ENCODE results near the gene LKAAEAR1.

Gene LKAAEAR1

GRCh38 chr20:64076061-64076997 is 7.9 kb downstream of the LKAAEAR1 start:
- TF ChIP-seq CTCF (IDR thresholded peaks at IDR 0.05; ENCODE audit: borderline replicate concordance, control extremely low read depth, extremely low read depth, insufficient read depth, missing control alignments) = no peak
- in situ Hi-C loops (cut with MboI; ENCODE audit: low sequenced_read_pairs, unreplicated experiment) = no loop called here
- no peak for DNase-seq (ENCODE audit: low spot score)

- DNase-seq (ENCODE audit: low spot score) = no peak
- no peak for TF ChIP-seq CTCF (IDR thresholded peaks at IDR 0.05; ENCODE audit: borderline replicate concordance, control extremely low read depth, extremely low read depth, insufficient read depth, missing control alignments)
- in situ Hi-C loops (cut with MboI; ENCODE audit: low sequenced_read_pairs, unreplicated experiment) = no loop called here
Observed at GRCh38 chr20:64075556-64075955, 8.6 kb downstream of the LKAAEAR1 start.

- DNase-seq (ENCODE audit: low spot score) = no peak
- in situ Hi-C loops (cut with MboI; ENCODE audit: low sequenced_read_pairs, unreplicated experiment) = no loop called here
- no peak for TF ChIP-seq CTCF (IDR thresholded peaks at IDR 0.05; ENCODE audit: borderline replicate concordance, control extremely low read depth, extremely low read depth, insufficient read depth, missing control alignments)
Observed at GRCh38 chr20:64074963-64075362, 9.2 kb downstream of the LKAAEAR1 start.

GRCh38 chr20:64074184-64074789 is 9.9 kb downstream of the LKAAEAR1 start:
- no peak for TF ChIP-seq CTCF (IDR thresholded peaks at IDR 0.05; ENCODE audit: borderline replicate concordance, control extremely low read depth, extremely low read depth, insufficient read depth, missing control alignments)
- in situ Hi-C loops (cut with MboI; ENCODE audit: low sequenced_read_pairs, unreplicated experiment) = no loop called here
- DNase-seq (ENCODE audit: low spot score) = no peak

- TF ChIP-seq CTCF (IDR thresholded peaks at IDR 0.05; ENCODE audit: borderline replicate concordance, control extremely low read depth, extremely low read depth, insufficient read depth, missing control alignments) = no peak
- in situ Hi-C loops (cut with MboI; ENCODE audit: low sequenced_read_pairs, unreplicated experiment) = no loop called here
- DNase-seq (ENCODE audit: low spot score) = no peak
Observed at GRCh38 chr20:64073476-64074183, 10.6 kb downstream of the LKAAEAR1 start.

- no peak for TF ChIP-seq CTCF (IDR thresholded peaks at IDR 0.05; ENCODE audit: borderline replicate concordance, control extremely low read depth, extremely low read depth, insufficient read depth, missing control alignments)
- no peak for DNase-seq (ENCODE audit: low spot score)
- in situ Hi-C loops (cut with MboI; ENCODE audit: low sequenced_read_pairs, unreplicated experiment) = no loop called here
Observed at GRCh38 chr20:64072498-64073063, 11.6 kb downstream of the LKAAEAR1 start.

Measured in GM13976 (cell line).